Bronchial epithelial cell (primary cell): Measurements from ENCODE around the gene TPX2. TPM values are rescaled to one million over a fixed set of nuclear protein-coding genes. Genes with fewer than 3 reads are reported as not detected.
"Not testable (repeated sequence)": the region's sequence is repeated elsewhere in the genome, so short reads cannot be mapped to it uniquely, and the experiment has no call there.

Source experiments
- DNase-seq: peaks from one replicate; pipeline ENCODE4 v3.0.0-alpha.2; 2010; ENCODE audit warnings: low read depth
- FAIRE-seq: peaks from 2 replicates; lab custom pipeline; 2011; peaks lifted over from hg19 to GRCh38; lab: Jason Lieb, UNC
- H3K27me3 ChIP-seq: 2 replicates; pipeline ENCODE4 v1.5.1; 2011; ENCODE audit warnings: low read length; ENCODE audit not compliant: control insufficient read depth, insufficient read depth
- H3K36me3 ChIP-seq: 2 replicates; pipeline ENCODE4 v1.5.1; 2011; ENCODE audit warnings: low read length; ENCODE audit not compliant: control insufficient read depth, insufficient read depth
- H3K4me3 ChIP-seq: 2 replicates; pipeline ENCODE4 v1.5.1; 2011; ENCODE audit warnings: mild to moderate bottlenecking, low read depth, low read length, control low read depth
- total RNA-seq: library from RNA; depleted of rRNA; stranded (reverse); fragments of >200 nt; gene quantifications from 2 replicates; pipeline ENCODE4 v1.2.1, GENCODE V29; 2014
- TF ChIP-seq, protein P1 (sequence below): IDR thresholded peaks from 2 replicates; pipeline ENCODE4 v1.5.1; 2011; ENCODE audit warnings: mild to moderate bottlenecking, moderate library complexity, low read length, control low read depth, inconsistent platforms; ENCODE audit not compliant: insufficient read depth, severe bottlenecking

Gene TPX2
- total RNA-seq, 1 donor from 2014 or later, result 1.3 TPM

DNA sequence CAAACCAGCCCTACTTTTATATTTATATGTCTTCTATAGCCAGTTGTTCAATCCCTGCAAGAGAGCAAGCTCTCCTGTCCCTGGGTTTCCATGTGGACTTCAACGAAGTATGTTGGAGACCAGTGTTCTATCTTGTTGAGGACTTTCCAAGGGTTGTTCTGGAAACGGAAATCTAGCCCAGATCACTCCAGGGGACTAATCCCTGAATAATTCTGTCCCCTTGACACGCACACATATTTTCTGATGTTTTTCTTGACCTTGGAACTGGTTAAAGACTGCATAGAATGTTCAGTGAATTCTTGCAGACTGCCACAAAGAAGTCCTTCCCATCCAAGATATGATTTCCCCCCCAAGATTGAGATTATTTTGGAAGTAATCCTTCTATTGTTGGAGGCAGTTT is 70.6 kb downstream of the TPX2 start:
- no peak for DNase-seq
- no peak for FAIRE-seq
- TF ChIP-seq, protein P1, sequence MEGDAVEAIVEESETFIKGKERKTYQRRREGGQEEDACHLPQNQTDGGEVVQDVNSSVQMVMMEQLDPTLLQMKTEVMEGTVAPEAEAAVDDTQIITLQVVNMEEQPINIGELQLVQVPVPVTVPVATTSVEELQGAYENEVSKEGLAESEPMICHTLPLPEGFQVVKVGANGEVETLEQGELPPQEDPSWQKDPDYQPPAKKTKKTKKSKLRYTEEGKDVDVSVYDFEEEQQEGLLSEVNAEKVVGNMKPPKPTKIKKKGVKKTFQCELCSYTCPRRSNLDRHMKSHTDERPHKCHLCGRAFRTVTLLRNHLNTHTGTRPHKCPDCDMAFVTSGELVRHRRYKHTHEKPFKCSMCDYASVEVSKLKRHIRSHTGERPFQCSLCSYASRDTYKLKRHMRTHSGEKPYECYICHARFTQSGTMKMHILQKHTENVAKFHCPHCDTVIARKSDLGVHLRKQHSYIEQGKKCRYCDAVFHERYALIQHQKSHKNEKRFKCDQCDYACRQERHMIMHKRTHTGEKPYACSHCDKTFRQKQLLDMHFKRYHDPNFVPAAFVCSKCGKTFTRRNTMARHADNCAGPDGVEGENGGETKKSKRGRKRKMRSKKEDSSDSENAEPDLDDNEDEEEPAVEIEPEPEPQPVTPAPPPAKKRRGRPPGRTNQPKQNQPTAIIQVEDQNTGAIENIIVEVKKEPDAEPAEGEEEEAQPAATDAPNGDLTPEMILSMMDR, result no peak

DNA sequence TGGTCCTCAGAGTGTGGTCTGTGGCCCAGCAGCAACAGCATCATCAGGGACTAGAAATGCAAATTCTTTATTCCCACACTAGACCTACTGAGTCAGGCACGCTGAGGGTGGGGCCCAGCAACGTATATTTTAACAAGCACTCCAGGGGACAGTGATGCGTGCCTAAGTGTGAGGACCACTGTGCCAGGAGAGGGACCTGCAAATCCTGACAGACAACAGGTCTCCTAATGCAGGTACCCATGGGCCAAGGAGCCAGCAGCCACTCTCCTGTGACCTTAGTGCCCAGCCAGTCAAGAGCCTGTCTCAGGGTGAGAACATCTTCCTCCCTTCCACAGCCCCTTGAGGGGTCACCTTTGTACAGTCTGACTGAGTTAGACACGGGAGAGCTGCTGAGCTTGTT is 72.1 kb downstream of the TPX2 start:
- TF ChIP-seq, protein P1, result no peak
- no peak overlapping the region for H3K4me3 ChIP-seq
- no peaks in the 10 kb centered on the region for H3K36me3 ChIP-seq
- FAIRE-seq (no peak), DNase-seq (no peak)
- no peaks in the 10 kb centered on the region for H3K27me3 ChIP-seq

More for the DNA sequence above, 70.6 kb downstream of the TPX2 start:
- Histone ChIP-seq H3K36me3 (no peaks in the 10 kb centered on the region), H3K27me3 (no peaks in the 10 kb centered on the region), H3K4me3 (no peak overlapping the region)

DNA sequence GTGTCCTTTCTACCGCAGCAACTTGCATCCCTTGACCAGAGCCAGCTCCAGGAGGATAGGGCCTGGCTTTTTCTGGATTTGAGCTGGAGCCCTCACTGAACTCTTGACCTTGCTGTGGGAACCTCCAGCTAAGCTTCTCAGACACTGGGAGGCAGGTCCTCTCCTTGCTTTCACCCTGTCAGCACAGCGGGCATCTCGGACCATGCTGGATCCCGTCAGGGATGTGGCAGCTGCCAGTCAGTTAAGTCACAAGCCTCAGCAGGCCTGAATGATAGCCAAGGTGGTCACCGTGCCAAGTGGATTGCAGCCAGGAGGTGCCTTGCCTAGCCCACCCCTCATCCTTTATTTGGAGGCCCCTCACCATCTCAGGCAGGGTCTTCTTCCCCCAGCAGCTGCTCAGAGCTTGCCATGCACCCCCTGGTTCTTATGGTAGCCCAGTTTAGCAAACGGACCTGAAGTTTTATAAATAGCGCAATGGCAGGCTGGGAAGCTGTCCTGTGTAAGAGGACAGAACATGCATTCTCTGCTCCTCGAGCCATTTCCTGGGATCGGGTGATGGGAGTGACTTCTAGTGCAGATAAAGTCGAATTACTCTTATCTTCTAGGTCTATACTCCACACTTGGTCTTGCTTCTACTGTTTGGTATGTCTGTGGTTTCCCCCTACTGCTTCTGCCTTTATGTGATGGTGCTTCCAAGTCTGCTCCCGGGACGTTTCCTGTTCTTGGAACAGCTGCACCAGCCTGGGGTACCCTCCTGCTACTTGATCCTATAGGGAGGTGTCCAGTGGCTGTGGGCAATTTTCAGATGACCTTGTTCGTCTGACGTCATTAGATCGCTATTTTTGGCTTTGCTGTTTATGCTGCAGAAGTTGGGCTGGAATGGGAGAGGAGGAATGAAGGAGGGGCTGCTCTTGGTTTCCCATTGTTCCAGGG is 73.0 kb downstream of the TPX2 start:
- DNase-seq, result no peak
- no peaks in the 10 kb centered on the region for H3K27me3 ChIP-seq
- H3K4me3 ChIP-seq, result no peak overlapping the region
- TF ChIP-seq, protein P1, result no peak
- FAIRE-seq, result no peak
- H3K36me3 ChIP-seq, result no peaks in the 10 kb centered on the region

DNA sequence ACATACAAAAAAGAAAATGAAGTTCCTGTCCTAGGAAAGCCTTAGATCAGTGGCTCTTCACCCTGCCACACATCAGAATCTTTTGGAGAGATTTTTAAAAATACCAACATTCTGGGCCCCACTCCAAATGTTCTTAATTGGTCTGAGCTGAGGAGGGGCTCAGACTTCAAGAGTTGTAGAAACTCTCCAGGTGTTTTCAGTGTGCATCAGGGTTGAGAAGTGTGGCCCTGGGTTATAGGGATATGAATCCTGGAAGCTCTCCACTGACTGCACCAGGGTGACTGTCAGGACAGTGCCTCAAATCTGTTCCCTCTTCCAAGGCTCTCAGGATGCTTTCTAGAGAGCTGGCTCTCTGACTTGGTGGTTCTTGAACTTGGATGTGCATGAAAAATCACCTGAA is 74.5 kb downstream of the TPX2 start:
- H3K4me3 ChIP-seq, result no peak overlapping the region
- DNase-seq (no peak), FAIRE-seq (no peak)
- H3K27me3 ChIP-seq, result no peaks in the 10 kb centered on the region
- TF ChIP-seq, protein P1, result no peak
- H3K36me3 ChIP-seq, result no peaks in the 10 kb centered on the region

DNA sequence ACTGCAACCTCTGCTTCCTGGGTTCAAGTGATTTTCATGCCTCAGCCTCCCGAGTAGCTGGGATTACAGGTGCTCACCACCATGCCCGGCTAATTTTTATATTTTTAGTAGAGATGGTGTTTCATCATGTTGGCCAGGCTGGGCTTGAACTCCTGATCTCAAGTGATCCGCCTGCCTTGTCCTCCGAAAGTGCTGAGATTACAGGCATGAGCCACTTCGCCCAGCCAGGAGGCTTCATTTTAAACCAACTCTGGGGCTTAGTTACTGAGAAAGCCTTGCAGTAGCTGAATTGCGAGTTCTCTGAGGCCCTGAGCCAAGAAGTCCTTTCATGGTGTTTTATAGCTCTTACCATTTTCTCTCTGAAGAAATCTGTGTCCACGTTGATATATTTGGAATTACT is 75.1 kb downstream of the TPX2 start:
- not testable (repeated sequence) for FAIRE-seq, DNase-seq, H3K4me3 ChIP-seq, H3K27me3 ChIP-seq, H3K36me3 ChIP-seq

DNA sequence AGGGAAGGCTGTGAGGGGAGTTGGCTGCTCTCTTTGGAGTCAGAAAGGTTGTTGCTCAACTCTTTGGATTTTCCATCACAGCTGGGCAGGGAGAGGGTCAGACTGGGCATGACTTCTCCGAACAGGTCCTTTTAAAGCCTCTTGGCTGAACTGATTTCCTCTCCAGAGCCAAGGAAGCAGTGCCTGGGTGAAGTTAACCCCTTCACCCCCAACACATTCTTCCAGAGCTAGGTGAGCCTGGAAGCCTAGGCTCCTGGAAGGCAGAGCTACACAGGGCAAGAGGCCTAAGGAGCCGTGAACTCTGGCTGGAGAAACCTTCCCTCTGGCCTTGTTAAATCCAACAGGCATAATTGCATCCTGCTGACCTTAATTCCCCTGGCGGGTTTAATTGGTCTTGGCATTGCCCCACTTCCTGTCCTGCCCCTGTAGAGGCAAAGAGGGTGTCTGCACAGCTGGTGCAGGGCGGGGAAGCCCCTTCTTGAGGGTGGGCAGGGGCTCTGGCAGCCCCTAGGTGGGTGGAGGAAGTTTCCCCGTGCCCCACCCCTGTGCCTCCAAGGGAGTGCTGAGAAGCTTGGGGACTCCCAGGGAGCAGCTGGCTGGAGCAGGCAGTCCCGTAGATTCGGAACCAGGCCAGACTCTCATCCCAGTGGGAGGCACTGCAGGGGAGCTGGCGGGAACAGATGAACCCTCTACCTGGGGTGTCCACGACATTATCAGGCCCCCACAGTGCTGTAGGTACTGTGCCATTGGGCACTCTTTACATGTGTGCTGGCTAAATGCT is 76.5 kb downstream of the TPX2 start:
- no peak for FAIRE-seq
- TF ChIP-seq, protein P1, result no peak
- Histone ChIP-seq H3K4me3 (no peak overlapping the region), H3K36me3 (no peaks in the 10 kb centered on the region), H3K27me3 (no peaks in the 10 kb centered on the region)
- DNase-seq, result no peak
